Astrocyte of the spinal cord (primary cell): ENCODE results near the gene TMEM52.

Experiments
- DNase-seq: peaks from one replicate; pipeline ENCODE4 v3.0.0; 2011; ENCODE audit warnings: low read depth, low spot score
- H3K4me3 ChIP-seq: 2 replicates; pipeline ENCODE4 v1.5.1; 2011; ENCODE audit warnings: low read depth, mild to moderate bottlenecking, low read length, moderate library complexity
- in situ Hi-C: cut with HindIII; loops from 2 replicates; pipeline ENCODE4 v1.10.0; 2017; ENCODE audit warnings: low sequenced_read_pairs
- TF ChIP-seq, protein P1 (sequence below): IDR thresholded peaks from 2 replicates; pipeline ENCODE4 v1.5.1; 2012; ENCODE audit warnings: low read depth, mild to moderate bottlenecking, low read length, inconsistent platforms

Gene TMEM52

DNA sequence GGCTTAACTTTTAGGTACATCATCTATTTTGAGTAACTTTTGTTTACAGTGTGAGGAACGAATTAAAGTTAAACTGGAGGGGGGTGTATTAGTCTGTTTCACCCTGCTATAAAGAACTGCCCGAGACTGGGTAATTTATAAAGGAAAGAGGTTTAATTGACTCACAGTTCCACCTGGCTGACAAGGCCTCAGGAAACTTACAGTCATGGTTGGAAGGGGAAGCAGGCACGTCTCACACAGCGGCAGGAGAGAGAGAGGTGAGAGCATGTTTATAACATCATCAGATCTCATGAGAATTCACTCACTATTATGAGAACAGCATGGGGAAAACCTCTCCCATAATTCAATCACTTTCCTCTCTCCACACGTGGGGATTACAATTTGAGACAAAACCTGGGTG, 31.9 kb upstream of the TMEM52 start:
- DNase-seq, result no peak
- in situ Hi-C loops, result no loop called here
- TF ChIP-seq, protein P1, sequence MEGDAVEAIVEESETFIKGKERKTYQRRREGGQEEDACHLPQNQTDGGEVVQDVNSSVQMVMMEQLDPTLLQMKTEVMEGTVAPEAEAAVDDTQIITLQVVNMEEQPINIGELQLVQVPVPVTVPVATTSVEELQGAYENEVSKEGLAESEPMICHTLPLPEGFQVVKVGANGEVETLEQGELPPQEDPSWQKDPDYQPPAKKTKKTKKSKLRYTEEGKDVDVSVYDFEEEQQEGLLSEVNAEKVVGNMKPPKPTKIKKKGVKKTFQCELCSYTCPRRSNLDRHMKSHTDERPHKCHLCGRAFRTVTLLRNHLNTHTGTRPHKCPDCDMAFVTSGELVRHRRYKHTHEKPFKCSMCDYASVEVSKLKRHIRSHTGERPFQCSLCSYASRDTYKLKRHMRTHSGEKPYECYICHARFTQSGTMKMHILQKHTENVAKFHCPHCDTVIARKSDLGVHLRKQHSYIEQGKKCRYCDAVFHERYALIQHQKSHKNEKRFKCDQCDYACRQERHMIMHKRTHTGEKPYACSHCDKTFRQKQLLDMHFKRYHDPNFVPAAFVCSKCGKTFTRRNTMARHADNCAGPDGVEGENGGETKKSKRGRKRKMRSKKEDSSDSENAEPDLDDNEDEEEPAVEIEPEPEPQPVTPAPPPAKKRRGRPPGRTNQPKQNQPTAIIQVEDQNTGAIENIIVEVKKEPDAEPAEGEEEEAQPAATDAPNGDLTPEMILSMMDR, result no peak
- H3K4me3 ChIP-seq, result no peak overlapping the region

DNA sequence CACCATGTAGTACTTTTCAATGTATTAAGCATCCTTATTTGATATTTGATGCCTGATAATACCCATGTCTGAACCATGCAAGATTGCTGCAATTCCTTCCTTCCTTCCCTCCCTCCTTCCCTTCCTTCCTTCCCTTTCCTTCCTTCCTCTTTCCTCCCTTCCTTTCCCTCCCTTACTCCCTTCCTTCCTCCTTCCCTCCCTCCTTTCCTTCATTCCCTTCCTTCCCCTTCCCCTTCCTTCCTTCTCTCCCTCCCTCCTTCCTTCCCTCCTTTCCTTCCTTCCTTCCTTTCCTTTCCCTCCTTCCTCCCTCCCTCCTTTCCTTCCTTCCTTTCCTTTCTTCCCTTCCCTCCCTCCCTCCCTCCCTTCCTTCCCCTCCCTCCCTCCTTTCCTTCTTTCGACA, 29.7 kb upstream of the TMEM52 start:
- DNase-seq, result no peak
- H3K4me3 ChIP-seq, result no peak overlapping the region
- TF ChIP-seq, protein P1, result no peak
- in situ Hi-C loops, result no loop called here

DNA sequence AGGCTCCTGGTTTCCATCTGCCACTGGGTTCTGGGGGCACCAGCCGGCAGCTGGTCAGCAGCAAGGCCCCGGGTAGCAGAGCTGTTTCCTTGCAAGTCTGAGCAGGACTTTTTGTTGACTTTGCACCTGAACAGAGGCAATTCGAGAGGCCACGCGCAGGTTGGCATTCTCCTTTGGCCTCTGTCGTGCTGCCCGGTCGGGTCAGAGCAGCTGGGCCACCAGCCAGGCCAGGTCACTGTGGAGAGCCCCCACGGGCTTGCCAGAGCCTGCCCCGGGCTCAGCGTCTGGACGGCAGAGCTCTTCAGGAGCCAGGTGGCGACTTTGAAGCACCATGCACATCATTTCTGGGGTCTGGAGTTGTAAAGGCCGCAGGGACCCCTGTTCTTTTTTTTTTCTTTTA, 28.4 kb upstream of the TMEM52 start:
- DNase-seq, result no peak
- in situ Hi-C loops, result no loop called here
- no peak overlapping the region for H3K4me3 ChIP-seq

DNA sequence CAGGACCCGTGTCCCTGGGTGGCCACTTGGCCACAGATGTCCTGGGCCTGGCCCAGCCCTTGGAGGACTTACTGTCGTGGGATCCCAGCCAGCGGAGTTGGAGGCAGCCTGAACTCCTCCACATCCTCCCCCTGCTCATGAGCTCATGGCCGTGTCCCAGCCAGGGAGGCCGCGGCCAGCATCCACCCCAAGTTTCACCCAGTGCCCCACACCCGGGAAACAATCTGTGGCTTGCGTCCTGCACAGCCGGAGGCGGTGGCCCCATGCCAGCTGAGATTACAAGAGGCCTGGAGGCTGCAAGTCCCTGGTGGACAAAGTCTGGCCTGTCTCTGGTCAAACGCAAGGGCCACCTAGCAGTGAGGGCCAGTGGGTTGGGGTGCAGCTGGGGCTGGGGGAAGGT, 27.5 kb upstream of the TMEM52 start:
- no peak overlapping the region for H3K4me3 ChIP-seq
- TF ChIP-seq, protein P1, result no peak
- in situ Hi-C loops, result no loop called here
- DNase-seq, result no peak

More for the DNA sequence above, 28.4 kb upstream of the TMEM52 start:
- TF ChIP-seq, protein P1, result no peak

DNA sequence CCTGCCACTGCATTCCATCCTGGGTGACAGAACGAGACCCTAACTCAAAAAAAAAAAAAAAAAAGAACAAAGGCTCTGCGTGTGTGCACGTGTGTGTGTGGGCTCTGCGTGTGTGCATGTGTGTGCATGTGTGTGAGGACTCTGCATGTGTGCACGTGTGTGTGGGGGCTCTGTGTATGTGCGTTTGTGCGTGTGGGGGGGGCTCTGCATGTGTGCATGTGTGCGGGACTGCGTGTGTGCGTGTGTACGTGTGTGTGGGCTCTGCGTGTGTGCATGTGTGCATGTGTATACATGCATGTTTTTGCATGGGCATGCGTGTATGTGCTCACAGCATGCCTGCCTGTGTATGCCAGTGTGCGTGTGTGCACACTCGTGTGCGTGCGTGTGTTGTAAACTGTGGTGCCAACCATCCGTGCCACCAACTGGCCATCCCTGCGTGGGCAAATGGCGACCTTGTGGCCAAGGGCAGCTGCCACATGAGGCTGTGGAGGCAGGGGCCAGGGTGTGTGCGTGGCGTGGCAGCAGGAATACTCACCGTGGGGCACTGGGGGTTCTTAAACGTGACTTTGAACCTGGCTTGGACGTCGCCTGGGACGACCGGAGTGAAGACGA, 26.8 kb upstream of the TMEM52 start:
- H3K4me3 ChIP-seq, result no peak overlapping the region
- in situ Hi-C loops, result no loop called here
- TF ChIP-seq, protein P1, result no peak
- DNase-seq, result no peak

DNA sequence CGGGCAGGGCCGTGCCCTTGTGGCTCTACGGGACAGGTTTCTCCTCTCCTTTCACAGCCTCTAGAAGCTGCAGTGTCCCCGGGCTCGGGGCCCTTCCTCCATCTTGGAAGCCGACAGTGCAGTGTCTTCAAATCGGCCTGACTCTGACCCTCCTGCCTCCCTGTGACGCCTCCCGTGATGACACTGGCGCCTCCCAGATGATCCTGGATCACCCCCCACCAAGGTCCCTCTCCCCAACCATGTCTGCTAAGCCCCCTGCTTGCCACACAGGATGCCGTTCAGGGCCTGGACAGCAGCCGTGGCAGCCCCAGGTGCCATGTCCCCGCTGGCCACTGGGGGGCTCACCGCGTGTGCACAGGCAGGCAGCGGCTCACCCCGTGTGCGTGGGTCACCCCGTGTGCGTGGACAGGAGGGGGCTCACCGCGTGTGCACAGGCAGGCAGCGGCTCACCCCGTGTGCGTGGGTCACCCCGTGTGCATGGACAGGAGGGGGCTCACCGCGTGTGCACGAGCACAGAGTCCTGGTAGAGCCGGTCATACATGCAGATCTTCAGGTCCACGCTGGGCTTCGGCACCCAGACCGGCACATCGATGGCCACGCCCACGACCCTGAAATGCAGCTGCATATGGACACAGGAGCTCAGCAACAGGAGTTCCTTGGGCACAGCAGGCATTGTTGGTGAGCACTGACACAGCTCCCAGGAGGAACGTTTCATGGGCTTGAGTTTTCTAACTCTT, 24.9 kb upstream of the TMEM52 start:
- no peak for DNase-seq
- no peak overlapping the region for H3K4me3 ChIP-seq
- TF ChIP-seq, protein P1, result peak; percentile 80
- in situ Hi-C loops, result no loop called here
